ENCODE measurements around the gene TMEM151A.
"Not testable (repeated sequence)": the region's sequence is repeated elsewhere in the genome, so short reads cannot be mapped to it uniquely, and the experiment has no call there.

The TMEM151A gene

GRCh38 chr11:66266378-66267038, 25.2 kb upstream of the TMEM151A start:
- H3K4me3 ChIP-seq (ENCODE audit: low read depth, low read length) = peak overlapping the region; percentile 98
- DNase-seq (ENCODE audit: low read depth) = no peak

GRCh38 chr11:66267039-66267378, 24.7 kb upstream of the TMEM151A start:
- H3K4me3 ChIP-seq (ENCODE audit: low read depth, low read length) = peak overlapping the region; percentile 98
- DNase-seq (ENCODE audit: low read depth) = no peak

GRCh38 chr11:66267379-66268243, 24.1 kb upstream of the TMEM151A start:
- peak; percentile 62 for DNase-seq (ENCODE audit: low read depth)

GRCh38 chr11:66268244-66268951, 23.3 kb upstream of the TMEM151A start, which contains the start of gene RAB1B:
RAB1B (plus strand) TSS chr11:66268639; CDS start chr11:66268680, 41 bp downstream.
- peak within 1 kb of the TSS; percentile 98 for H3K4me3 ChIP-seq (ENCODE audit: low read depth, low read length)
- DNase-seq (ENCODE audit: low read depth) = peak; percentile 96

More at GRCh38 chr11:66267379-66268243, 24.1 kb upstream of the TMEM151A start:
- peak overlapping the region; percentile 98 for H3K4me3 ChIP-seq (ENCODE audit: low read depth, low read length)

- DNase-seq (ENCODE audit: low read depth) = no peak
- H3K4me3 ChIP-seq (ENCODE audit: low read depth, low read length) = peak overlapping the region; percentile 98
Measured at GRCh38 chr11:66268952-66269905, 22.5 kb upstream of the TMEM151A start.

GRCh38 chr11:66271816-66272215, 19.9 kb upstream of the TMEM151A start:
- H3K4me3 ChIP-seq (ENCODE audit: low read depth, low read length) = no peak overlapping the region
- no peak for DNase-seq (ENCODE audit: low read depth)

- no peak for DNase-seq (ENCODE audit: low read depth)
- H3K4me3 ChIP-seq (ENCODE audit: low read depth, low read length) = no peak overlapping the region
Measured at GRCh38 chr11:66272596-66272995, 19.1 kb upstream of the TMEM151A start.

GRCh38 chr11:66274219-66274618, 17.5 kb upstream of the TMEM151A start:
- DNase-seq (ENCODE audit: low read depth) = no peak
- no peak overlapping the region for H3K4me3 ChIP-seq (ENCODE audit: low read depth, low read length)

GRCh38 chr11:66275396-66275795, 16.3 kb upstream of the TMEM151A start:
- DNase-seq (ENCODE audit: low read depth) = no peak
- H3K4me3 ChIP-seq (ENCODE audit: low read depth, low read length) = no peak overlapping the region

GRCh38 chr11:66275984-66276612, 15.6 kb upstream of the TMEM151A start:
- no peak overlapping the region for H3K4me3 ChIP-seq (ENCODE audit: low read depth, low read length)
- DNase-seq (ENCODE audit: low read depth) = no peak

- DNase-seq (ENCODE audit: low read depth); H3K4me3 ChIP-seq (ENCODE audit: low read depth, low read length): not testable (repeated sequence)
Measured at GRCh38 chr11:66276619-66277018, 15.1 kb upstream of the TMEM151A start.

GRCh38 chr11:66277064-66277463, 14.6 kb upstream of the TMEM151A start:
- DNase-seq (ENCODE audit: low read depth); H3K4me3 ChIP-seq (ENCODE audit: low read depth, low read length): not testable (repeated sequence)

GRCh38 chr11:66277471-66278362, 14.0 kb upstream of the TMEM151A start, which contains the start of gene CNIH2:
CNIH2 (plus strand) TSS chr11:66278175; CDS start chr11:66278457, 282 bp downstream.
- peak within 1 kb of the TSS; percentile 38 for H3K4me3 ChIP-seq (ENCODE audit: low read depth, low read length)
- DNase-seq (ENCODE audit: low read depth) = no peak

- no peak for DNase-seq (ENCODE audit: low read depth)
- peak overlapping the region; percentile 38 for H3K4me3 ChIP-seq (ENCODE audit: low read depth, low read length)
Measured at GRCh38 chr11:66278363-66279091, 13.2 kb upstream of the TMEM151A start.

GRCh38 chr11:66279092-66279734, 12.5 kb upstream of the TMEM151A start:
- DNase-seq (ENCODE audit: low read depth) = no peak
- no peak overlapping the region for H3K4me3 ChIP-seq (ENCODE audit: low read depth, low read length)

- DNase-seq (ENCODE audit: low read depth) = no peak
- H3K4me3 ChIP-seq (ENCODE audit: low read depth, low read length) = no peak overlapping the region
Measured at GRCh38 chr11:66280428-66280827, 11.3 kb upstream of the TMEM151A start.

Measured in skeletal muscle cell (primary cell).